Central memory CD8-positive, alpha-beta T cell (primary cell): ENCODE data around the gene CRADD.

Experiments
- ATAC-seq: fragments of 150-1000 bp; cut with Tn5 transposase; replicated peaks from 2 replicates; pipeline ENCODE4 v1.10.0; 2022; ENCODE audit warnings: mild to moderate bottlenecking, moderate FRiP score, moderate number of reproducible peaks; ENCODE audit not compliant: poor library complexity, severe bottlenecking; ENCODE audit errors: extremely low read depth
- DNase-seq, 2 donors: peaks; one replicate each; pipeline ENCODE4 v3.0.0; 2021; ENCODE audit warnings: low spot score in 2 of 2
- H3K27ac Mint-ChIP-seq: one replicate; pipeline ENCODE4 v1.8.0; 2022; ENCODE audit warnings: low read depth, mild to moderate bottlenecking, moderate library complexity, mixed read lengths
- H3K27me3 Mint-ChIP-seq: one replicate; pipeline ENCODE4 v1.8.0; 2022; ENCODE audit warnings: mixed read lengths
- H3K36me3 Mint-ChIP-seq: one replicate; pipeline ENCODE4 v1.8.0; 2022; ENCODE audit warnings: mild to moderate bottlenecking, moderate library complexity, mixed read lengths; ENCODE audit not compliant: insufficient read depth
- H3K4me1 Mint-ChIP-seq: one replicate; pipeline ENCODE4 v1.8.0; 2022; ENCODE audit warnings: mixed read lengths
- H3K4me3 Mint-ChIP-seq: one replicate; pipeline ENCODE4 v1.8.0; 2022; ENCODE audit warnings: mild to moderate bottlenecking, moderate library complexity, mixed read lengths
- H3K9me3 Mint-ChIP-seq: one replicate; pipeline ENCODE4 v1.8.0; 2022; ENCODE audit warnings: mixed read lengths

The CRADD gene

GRCh38 chr12:93825931-93826555 is 148.9 kb downstream of the CRADD start:
- DNase-seq = no peak
- H3K9me3 Mint-ChIP-seq = no peaks in the 10 kb centered on the region
- no peaks in the 10 kb centered on the region for H3K36me3 Mint-ChIP-seq
- H3K4me1 Mint-ChIP-seq = no peaks in the 10 kb centered on the region
- no peak overlapping the region for H3K27ac Mint-ChIP-seq
- no peak for ATAC-seq
- H3K27me3 Mint-ChIP-seq = no peaks in the 10 kb centered on the region
- H3K4me3 Mint-ChIP-seq = no peak overlapping the region

GRCh38 chr12:93827179-93827578 is 150.0 kb downstream of the CRADD start:
- Mint-ChIP-seq H3K4me3 (no peak overlapping the region), H3K9me3 (no peaks in the 10 kb centered on the region), H3K4me1 (no peaks in the 10 kb centered on the region), H3K27ac (no peak overlapping the region), H3K27me3 (no peaks in the 10 kb centered on the region), H3K36me3 (no peaks in the 10 kb centered on the region)
- DNase-seq (no peak), ATAC-seq (no peak)

- no peak overlapping the region for H3K27ac Mint-ChIP-seq
- H3K27me3 Mint-ChIP-seq = no peaks in the 10 kb centered on the region
- H3K9me3 Mint-ChIP-seq = no peaks in the 10 kb centered on the region
- no peaks in the 10 kb centered on the region for H3K36me3 Mint-ChIP-seq
- no peak overlapping the region for H3K4me3 Mint-ChIP-seq
- no peaks in the 10 kb centered on the region for H3K4me1 Mint-ChIP-seq
- DNase-seq (no peak), ATAC-seq (no peak)
Observed at GRCh38 chr12:93827669-93828068, 150.5 kb downstream of the CRADD start.

GRCh38 chr12:93829016-93829415 is 151.8 kb downstream of the CRADD start:
- Mint-ChIP-seq H3K27me3 (no peaks in the 10 kb centered on the region), H3K36me3 (no peaks in the 10 kb centered on the region)
- no peak for ATAC-seq

GRCh38 chr12:93831374-93831773 is 154.2 kb downstream of the CRADD start:
- no peak for ATAC-seq
- Mint-ChIP-seq H3K9me3 (no peaks in the 10 kb centered on the region), H3K27me3 (no peaks in the 10 kb centered on the region), H3K27ac (no peak overlapping the region), H3K4me3 (no peak overlapping the region), H3K36me3 (peaks cover 3% of the 10 kb centered on the region), H3K4me1 (peaks cover 9% of the 10 kb centered on the region)
- DNase-seq = no peak

More at GRCh38 chr12:93829016-93829415, 151.8 kb downstream of the CRADD start:
- H3K4me3 Mint-ChIP-seq = no peak overlapping the region
- no peak for DNase-seq
- H3K27ac Mint-ChIP-seq = no peak overlapping the region
- H3K9me3 Mint-ChIP-seq = no peaks in the 10 kb centered on the region
- no peaks in the 10 kb centered on the region for H3K4me1 Mint-ChIP-seq

GRCh38 chr12:93832131-93832530 is 155.0 kb downstream of the CRADD start:
- H3K36me3 Mint-ChIP-seq = peaks cover 3% of the 10 kb centered on the region
- ATAC-seq (no peak), DNase-seq (no peak)
- H3K27ac Mint-ChIP-seq = no peak overlapping the region
- H3K4me3 Mint-ChIP-seq = no peak overlapping the region
- no peaks in the 10 kb centered on the region for H3K27me3 Mint-ChIP-seq
- no peaks in the 10 kb centered on the region for H3K9me3 Mint-ChIP-seq
- H3K4me1 Mint-ChIP-seq = peaks cover 9% of the 10 kb centered on the region

- no peaks in the 10 kb centered on the region for H3K27me3 Mint-ChIP-seq
- peaks cover 9% of the 10 kb centered on the region for H3K4me1 Mint-ChIP-seq
- ATAC-seq (no peak), DNase-seq (no peak)
- H3K36me3 Mint-ChIP-seq = peaks cover 6% of the 10 kb centered on the region
- no peak overlapping the region for H3K27ac Mint-ChIP-seq
- no peak overlapping the region for H3K4me3 Mint-ChIP-seq
- H3K9me3 Mint-ChIP-seq = no peaks in the 10 kb centered on the region
Observed at GRCh38 chr12:93833946-93834345, 156.8 kb downstream of the CRADD start.

GRCh38 chr12:93836620-93837260 is 159.6 kb downstream of the CRADD start:
- H3K36me3 Mint-ChIP-seq = peaks cover 6% of the 10 kb centered on the region
- no peak for DNase-seq
- ATAC-seq = no peak
- H3K4me3 Mint-ChIP-seq = no peak overlapping the region
- H3K9me3 Mint-ChIP-seq = no peaks in the 10 kb centered on the region
- peaks cover 13% of the 10 kb centered on the region for H3K4me1 Mint-ChIP-seq
- H3K27ac Mint-ChIP-seq = no peak overlapping the region
- no peaks in the 10 kb centered on the region for H3K27me3 Mint-ChIP-seq

GRCh38 chr12:93838193-93838592 is 161.0 kb downstream of the CRADD start:
- H3K4me3 Mint-ChIP-seq = no peak overlapping the region
- DNase-seq (no peak), ATAC-seq (no peak)
- peaks cover 13% of the 10 kb centered on the region for H3K4me1 Mint-ChIP-seq
- H3K9me3 Mint-ChIP-seq = no peaks in the 10 kb centered on the region
- H3K27ac Mint-ChIP-seq = no peak overlapping the region
- no peaks in the 10 kb centered on the region for H3K27me3 Mint-ChIP-seq
- H3K36me3 Mint-ChIP-seq = peaks cover 8% of the 10 kb centered on the region

- Mint-ChIP-seq H3K36me3 (peaks cover 8% of the 10 kb centered on the region), H3K27ac (no peak overlapping the region), H3K4me3 (no peak overlapping the region), H3K9me3 (no peaks in the 10 kb centered on the region), H3K27me3 (no peaks in the 10 kb centered on the region), H3K4me1 (peaks cover 13% of the 10 kb centered on the region)
- DNase-seq (no peak), ATAC-seq (no peak)
Observed at GRCh38 chr12:93839064-93839463, 161.9 kb downstream of the CRADD start.

GRCh38 chr12:93841671-93842070 is 164.5 kb downstream of the CRADD start:
- Mint-ChIP-seq H3K36me3 (peaks cover 6% of the 10 kb centered on the region), H3K27me3 (no peaks in the 10 kb centered on the region), H3K27ac (no peak overlapping the region), H3K4me1 (peaks cover 4% of the 10 kb centered on the region), H3K4me3 (no peak overlapping the region), H3K9me3 (no peaks in the 10 kb centered on the region)
- DNase-seq = no peak
- ATAC-seq = no peak

GRCh38 chr12:93844164-93844784 is 167.1 kb downstream of the CRADD start:
- Mint-ChIP-seq H3K27ac (no peak overlapping the region), H3K4me1 (peaks cover 20% of the 10 kb centered on the region), H3K36me3 (peaks cover 4% of the 10 kb centered on the region), H3K27me3 (no peaks in the 10 kb centered on the region), H3K4me3 (no peak overlapping the region), H3K9me3 (no peaks in the 10 kb centered on the region)
- DNase-seq (no peak), ATAC-seq (no peak)

- H3K27me3 Mint-ChIP-seq = no peaks in the 10 kb centered on the region
- no peak for ATAC-seq
- no peak overlapping the region for H3K27ac Mint-ChIP-seq
- peaks cover 28% of the 10 kb centered on the region for H3K4me1 Mint-ChIP-seq
- H3K36me3 Mint-ChIP-seq = peaks cover 7% of the 10 kb centered on the region
- no peak for DNase-seq
- no peak overlapping the region for H3K4me3 Mint-ChIP-seq
- no peaks in the 10 kb centered on the region for H3K9me3 Mint-ChIP-seq
Observed at GRCh38 chr12:93846936-93847516, 169.9 kb downstream of the CRADD start.
